Tibial nerve (tissue), 3 donors: ENCODE data around the gene SPDYA.

ENCODE experiments used
- CTCF ChIP-seq, 5 experiments: fragments of 200-600 bp in 3 of 5; fragments of 450-650 bp in 2 of 5; sonication (generic) in 3 of 5; IDR thresholded peaks; one replicate each; pipeline ENCODE4 v1.5.1; 2016 to 2019; ENCODE audit warnings: antibody characterized with exemption in 5 of 5, mild to moderate bottlenecking in 3 of 5, moderate library complexity in 2 of 5
- POLR2A ChIP-seq, 2 donors: fragments of 450-650 bp; IDR thresholded peaks; one replicate each; pipeline ENCODE4 v1.6.1; 2017; ENCODE audit warnings: antibody characterized with exemption in 2 of 2, mild to moderate bottlenecking in 2 of 2, moderate library complexity in 2 of 2

- TF ChIP-seq CTCF (IDR thresholded peaks at IDR 0.05) (no peak), POLR2A (IDR thresholded peaks at IDR 0.05) (no peak)
Observed at GRCh38 chr2:28869494-28870145, 59.0 kb downstream of the SPDYA start.
